CD4-positive, CD25-positive, alpha-beta regulatory T cell (primary cell): ENCODE data around the gene GTF2F1. TPM values are rescaled to one million over a fixed set of nuclear protein-coding genes. Genes with fewer than 3 reads are reported as not detected.

Source experiments
- ATAC-seq, 2 donors: fragments of 150-1000 bp; cut with Tn5 transposase; one replicate each; pipeline ENCODE4 v1.10.0; 2021; ENCODE audit warnings: low read depth in 2 of 2, moderate number of reproducible peaks in 2 of 2, moderate library complexity in 1 of 2
- DNase-seq, 3 donors: peaks; one replicate each; pipeline versions ENCODE4 v3.0.0 to v3.0.0-alpha.2; 2012 to 2022; ENCODE audit warnings: mixed read lengths in 1 of 3
- H3K27ac ChIP-seq: one replicate; pipeline ENCODE4 v1.7.0; 2013; ENCODE audit warnings: mild to moderate bottlenecking, low read length; ENCODE audit not compliant: insufficient read depth, poor library complexity, severe bottlenecking
- H3K27me3 ChIP-seq: one replicate; pipeline ENCODE4 v1.7.0; 2013; ENCODE audit warnings: low read length; ENCODE audit not compliant: control insufficient read depth, insufficient read depth
- H3K36me3 ChIP-seq: one replicate; pipeline ENCODE4 v1.7.0; 2013; ENCODE audit warnings: mild to moderate bottlenecking, low read length, moderate library complexity; ENCODE audit not compliant: control insufficient read depth, insufficient read depth
- H3K4me1 ChIP-seq: 2 replicates; pipeline ENCODE4 v1.7.0; 2013; ENCODE audit warnings: mild to moderate bottlenecking, low read length; ENCODE audit not compliant: insufficient read depth, control insufficient read depth, poor library complexity, severe bottlenecking
- H3K4me3 ChIP-seq: one replicate; pipeline ENCODE4 v1.7.0; 2013; ENCODE audit warnings: low read depth, mild to moderate bottlenecking, low read length, moderate library complexity
- H3K9me3 ChIP-seq, 2 experiments: 1 replicate in 1 of 2; 2 replicates in 1 of 2; pipeline ENCODE4 v1.7.0; 2013; ENCODE audit warnings: low read length in 2 of 2, mild to moderate bottlenecking in 1 of 2, moderate library complexity in 1 of 2; ENCODE audit not compliant: control insufficient read depth in 2 of 2
- H3K27ac Mint-ChIP-seq, 3 donors: one replicate each; pipeline ENCODE4 v1.8.0; 2020 to 2022; ENCODE audit warnings: mild to moderate bottlenecking in 3 of 3, mixed read lengths in 3 of 3, moderate library complexity in 2 of 3
- H3K27me3 Mint-ChIP-seq: one replicate; pipeline ENCODE4 v1.8.0; 2022; ENCODE audit warnings: mild to moderate bottlenecking, mixed read lengths
- H3K36me3 Mint-ChIP-seq: one replicate; pipeline ENCODE4 v1.8.0; 2020; ENCODE audit warnings: mixed read lengths
- H3K4me1 Mint-ChIP-seq, 4 donors: one replicate each; pipeline ENCODE4 v1.8.0; 2020 to 2022; ENCODE audit warnings: mixed read lengths in 4 of 4, mild to moderate bottlenecking in 1 of 4
- H3K4me3 Mint-ChIP-seq, 4 donors: one replicate each; pipeline ENCODE4 v1.8.0; 2020 to 2022; ENCODE audit warnings: mild to moderate bottlenecking in 4 of 4, mixed read lengths in 4 of 4, moderate library complexity in 3 of 4
- H3K9me3 Mint-ChIP-seq, 7 donors: one replicate each; pipeline ENCODE4 v1.8.0; 2020 to 2022; ENCODE audit warnings: mixed read lengths in 7 of 7, mild to moderate bottlenecking in 3 of 7, moderate library complexity in 2 of 7
- polyA plus RNA-seq, 4 donors: library from polyadenylated mRNA; unstranded; fragments of 300-500 nt; fragmentation: Illumina TruSeq; gene quantifications; one replicate each; pipeline ENCODE4 v1.2.3, GENCODE V29; 2021
- total RNA-seq: library from RNA; stranded (reverse); gene quantifications from one replicate; pipeline ENCODE4 v1.2.3, GENCODE V29; 2022

Gene GTF2F1
- total and polyA plus RNA-seq, 5 donors from 2014 or later, result 16.0 to 53.4 (median 17.8) TPM

DNA sequence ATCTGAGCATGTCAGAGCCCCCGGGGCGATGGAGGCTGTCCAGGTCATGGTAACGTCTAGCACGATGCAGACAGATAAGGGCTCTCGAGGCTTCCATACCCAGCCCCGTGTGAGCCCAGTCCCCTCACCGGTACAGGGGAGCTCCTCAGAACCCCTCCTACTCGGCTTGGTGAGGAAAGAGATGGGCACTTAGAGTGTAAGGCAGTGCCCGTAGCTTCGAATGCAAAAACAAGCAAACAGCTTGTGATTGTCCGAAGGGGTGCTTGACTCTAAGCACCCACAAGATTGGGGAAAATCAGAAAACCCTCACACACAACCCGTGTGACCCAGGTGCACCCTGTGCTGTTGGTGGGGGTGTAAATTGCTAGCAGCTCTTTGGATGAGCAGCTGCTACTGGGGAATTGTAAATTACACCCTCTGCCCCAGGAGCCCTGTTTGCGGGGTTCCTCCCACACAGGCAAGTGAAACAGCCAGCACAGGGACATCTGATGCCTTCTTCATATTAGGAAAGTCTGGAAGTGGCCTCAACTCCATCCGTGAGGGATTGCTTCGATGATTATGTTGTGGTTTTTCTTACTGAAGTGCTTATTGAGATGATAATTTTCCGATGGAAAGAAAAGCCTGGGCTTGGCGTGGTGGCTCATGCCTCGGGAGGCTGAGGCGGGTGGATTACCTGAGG, 16.3 kb downstream of the GTF2F1 start:
- Mint-ChIP-seq H3K4me3 (no peak overlapping the region), H3K36me3 (peaks cover 13% of the 10 kb centered on the region), H3K27ac (no peak overlapping the region), H3K9me3 (no peaks in the 10 kb centered on the region), H3K4me1 (peaks cover 4 to 18% (median 9%) of the 10 kb centered on the region in 4 donors), H3K27me3 (no peaks in the 10 kb centered on the region)
- peaks cover 27% of the 10 kb centered on the region for H3K36me3 ChIP-seq
- peak overlapping the region; percentile 33 for H3K27ac ChIP-seq
- H3K4me1 ChIP-seq, result peaks cover 10% of the 10 kb centered on the region
- ATAC-seq (no peak), DNase-seq (no peak)
- H3K9me3 ChIP-seq, result no peaks in the 10 kb centered on the region
- no peak overlapping the region for H3K4me3 ChIP-seq
- H3K27me3 ChIP-seq, result no peaks in the 10 kb centered on the region

DNA sequence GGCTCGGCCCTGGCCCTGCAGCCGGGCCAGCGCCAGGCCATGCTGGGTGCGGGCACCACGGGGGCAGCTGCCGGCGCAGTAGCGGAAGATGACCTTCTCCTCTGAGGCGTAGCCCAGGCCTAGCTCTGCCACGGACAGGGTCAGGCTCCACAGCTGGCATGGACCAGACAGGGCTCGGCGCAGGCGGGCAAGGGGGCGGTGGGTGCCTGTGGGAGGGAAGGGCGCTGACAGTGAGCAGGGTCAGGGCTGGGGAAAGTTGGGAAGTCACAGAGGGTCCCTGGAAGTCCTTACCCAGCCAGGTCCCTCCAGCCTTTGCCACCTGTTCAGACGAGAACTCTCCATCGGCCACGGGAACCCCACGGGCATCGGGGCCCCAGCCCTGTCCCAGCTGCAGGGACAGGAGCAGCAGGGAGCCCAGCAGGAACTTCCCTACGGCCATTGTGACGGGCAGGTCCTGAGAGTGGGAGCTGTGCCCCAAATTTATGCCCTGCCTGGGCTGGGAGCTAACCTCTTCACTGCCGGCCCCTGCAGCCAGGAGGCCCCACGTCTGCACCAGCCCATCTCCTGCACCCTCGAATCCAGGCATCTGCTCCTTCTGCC, 17.5 kb downstream of the GTF2F1 start, which contains the start of gene PSPN:
PSPN (minus strand) TSS at position 523 of the 600 bp plus-strand sequence; CDS start at position 439, 84 bp downstream.
- DNase-seq, result no peak
- Histone ChIP-seq H3K4me1 (peaks cover 10% of the 10 kb centered on the region), H3K27me3 (no peaks in the 10 kb centered on the region), H3K27ac (peak within 1 kb of the TSS; percentile 33), H3K4me3 (no peak within 1 kb of the TSS), H3K9me3 (no peaks in the 10 kb centered on the region), H3K36me3 (peaks cover 16% of the 10 kb centered on the region)
- H3K36me3 Mint-ChIP-seq, result peaks cover 7% of the 10 kb centered on the region
- H3K27ac Mint-ChIP-seq, result no peak within 1 kb of the TSS
- no peaks in the 10 kb centered on the region for H3K9me3 Mint-ChIP-seq
- H3K27me3 Mint-ChIP-seq, result no peaks in the 10 kb centered on the region
- ATAC-seq, result no peak
- peaks cover 4 to 18% (median 9%) of the 10 kb centered on the region in 4 donors for H3K4me1 Mint-ChIP-seq
- peak within 1 kb of the TSS in 1 of 4 donors; percentile 54 for H3K4me3 Mint-ChIP-seq

DNA sequence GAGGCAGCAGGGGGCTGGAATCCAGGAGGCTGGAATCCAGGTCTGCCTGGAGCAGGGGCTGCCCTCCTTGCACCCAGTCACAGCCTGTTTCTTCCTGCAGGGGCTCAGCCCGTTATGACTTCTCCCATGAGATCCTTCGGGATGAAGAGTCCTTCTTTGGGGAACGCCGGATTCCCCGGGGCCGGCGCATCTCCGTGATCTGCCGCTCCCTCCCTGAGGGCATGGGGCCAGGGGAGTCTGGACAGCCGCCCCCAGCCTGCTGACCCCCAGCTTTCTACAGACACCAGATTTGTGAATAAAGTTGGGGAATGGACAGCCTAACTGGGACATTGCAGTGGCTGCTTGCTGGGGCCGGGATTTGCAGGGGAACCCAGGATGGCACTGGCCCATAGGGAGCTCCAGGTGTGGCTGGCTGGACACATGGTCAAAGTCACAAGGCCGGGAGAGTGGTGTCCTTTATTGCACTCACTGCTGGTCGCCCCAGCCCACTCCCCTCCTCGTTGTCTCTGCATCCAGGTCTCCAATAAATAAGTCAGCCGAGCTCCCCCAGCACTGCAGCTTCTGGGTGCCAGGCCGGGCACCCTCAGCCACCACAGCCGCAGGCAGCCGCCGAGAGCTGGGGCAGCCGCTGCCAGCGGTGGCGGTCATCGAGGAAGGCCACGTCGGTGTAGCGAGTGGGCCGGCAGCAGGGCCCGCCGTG, 18.1 kb downstream of the GTF2F1 start:
- no peaks in the 10 kb centered on the region for H3K9me3 Mint-ChIP-seq
- no peak overlapping the region for H3K27ac Mint-ChIP-seq
- Histone ChIP-seq H3K9me3 (no peaks in the 10 kb centered on the region), H3K27ac (no peak overlapping the region), H3K27me3 (no peaks in the 10 kb centered on the region), H3K4me3 (no peak overlapping the region), H3K36me3 (peaks cover 9% of the 10 kb centered on the region), H3K4me1 (peaks cover 10% of the 10 kb centered on the region)
- H3K27me3 Mint-ChIP-seq, result no peaks in the 10 kb centered on the region
- no peak for ATAC-seq
- H3K36me3 Mint-ChIP-seq, result peaks cover 4% of the 10 kb centered on the region
- DNase-seq, result no peak
- peaks cover 5 to 19% (median 11%) of the 10 kb centered on the region in 4 donors for H3K4me1 Mint-ChIP-seq
- H3K4me3 Mint-ChIP-seq, result no peak overlapping the region

DNA sequence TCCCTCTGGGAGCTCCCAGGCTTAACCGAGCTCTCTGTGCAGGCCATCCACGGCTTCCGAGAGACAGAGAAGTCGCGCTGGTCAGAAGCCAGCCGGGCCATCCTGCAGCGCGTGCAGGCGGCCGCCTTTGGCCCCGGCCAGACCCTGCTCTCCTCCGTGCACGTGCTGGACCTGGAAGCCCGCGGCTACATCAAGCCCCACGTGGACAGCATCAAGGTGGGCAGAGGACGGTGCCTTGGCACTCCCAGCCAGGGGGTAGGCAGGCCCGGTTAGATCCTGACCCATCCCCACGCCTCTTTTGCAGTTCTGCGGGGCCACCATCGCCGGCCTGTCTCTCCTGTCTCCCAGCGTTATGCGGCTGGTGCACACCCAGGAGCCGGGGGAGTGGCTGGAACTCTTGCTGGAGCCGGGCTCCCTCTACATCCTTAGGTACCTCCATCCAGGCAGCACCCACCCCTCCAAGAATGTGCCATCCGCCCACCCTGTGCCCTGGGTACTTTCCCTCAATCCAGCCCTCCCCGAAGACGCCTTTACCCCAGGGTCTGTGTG, 18.7 kb downstream of the GTF2F1 start:
- peaks cover 7% of the 10 kb centered on the region for H3K36me3 Mint-ChIP-seq
- DNase-seq (no peak), ATAC-seq (no peak)
- no peak overlapping the region for H3K4me3 ChIP-seq
- no peaks in the 10 kb centered on the region for H3K9me3 Mint-ChIP-seq
- H3K27ac Mint-ChIP-seq, result no peak overlapping the region
- no peaks in the 10 kb centered on the region for H3K27me3 Mint-ChIP-seq
- H3K36me3 ChIP-seq, result peaks cover 4% of the 10 kb centered on the region
- peaks cover 5 to 25% (median 12%) of the 10 kb centered on the region in 4 donors for H3K4me1 Mint-ChIP-seq
- peaks cover 10% of the 10 kb centered on the region for H3K4me1 ChIP-seq
- H3K4me3 Mint-ChIP-seq, result peak overlapping the region in 1 of 4 donors; percentile 96
- peak overlapping the region; percentile 97 for H3K27ac ChIP-seq
- H3K9me3 ChIP-seq, result no peaks in the 10 kb centered on the region
- H3K27me3 ChIP-seq, result no peaks in the 10 kb centered on the region

DNA sequence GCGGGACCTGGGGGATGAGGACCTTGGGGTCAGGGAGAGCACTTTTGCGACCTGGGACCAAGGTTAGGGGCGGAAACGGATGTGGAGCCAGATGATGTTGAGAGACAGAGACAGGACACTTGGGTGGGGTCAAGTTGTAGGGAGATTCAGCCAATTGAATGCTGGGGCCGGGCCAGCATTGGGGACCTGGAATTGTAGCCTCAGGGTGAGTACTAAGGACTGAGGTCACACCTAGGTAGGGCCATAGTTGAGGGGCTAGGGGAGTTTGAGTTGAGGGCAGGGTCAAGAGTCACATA, 19.2 kb downstream of the GTF2F1 start:
- Mint-ChIP-seq H3K36me3 (peaks cover 10% of the 10 kb centered on the region), H3K4me3 (peak overlapping the region; percentile 90 to 96 (median 94)), H3K9me3 (no peaks in the 10 kb centered on the region), H3K27ac (peak overlapping the region; percentile 69 to 93 (median 89)), H3K27me3 (no peaks in the 10 kb centered on the region), H3K4me1 (peaks cover 5 to 25% (median 12%) of the 10 kb centered on the region in 4 donors)
- Histone ChIP-seq H3K4me3 (no peak overlapping the region), H3K27ac (peak overlapping the region; percentile 97), H3K4me1 (peaks cover 10% of the 10 kb centered on the region), H3K27me3 (no peaks in the 10 kb centered on the region), H3K36me3 (peaks cover 2% of the 10 kb centered on the region), H3K9me3 (no peaks in the 10 kb centered on the region)
- ATAC-seq (no peak), DNase-seq (peak in 1 of 3 donors; percentile 10)

DNA sequence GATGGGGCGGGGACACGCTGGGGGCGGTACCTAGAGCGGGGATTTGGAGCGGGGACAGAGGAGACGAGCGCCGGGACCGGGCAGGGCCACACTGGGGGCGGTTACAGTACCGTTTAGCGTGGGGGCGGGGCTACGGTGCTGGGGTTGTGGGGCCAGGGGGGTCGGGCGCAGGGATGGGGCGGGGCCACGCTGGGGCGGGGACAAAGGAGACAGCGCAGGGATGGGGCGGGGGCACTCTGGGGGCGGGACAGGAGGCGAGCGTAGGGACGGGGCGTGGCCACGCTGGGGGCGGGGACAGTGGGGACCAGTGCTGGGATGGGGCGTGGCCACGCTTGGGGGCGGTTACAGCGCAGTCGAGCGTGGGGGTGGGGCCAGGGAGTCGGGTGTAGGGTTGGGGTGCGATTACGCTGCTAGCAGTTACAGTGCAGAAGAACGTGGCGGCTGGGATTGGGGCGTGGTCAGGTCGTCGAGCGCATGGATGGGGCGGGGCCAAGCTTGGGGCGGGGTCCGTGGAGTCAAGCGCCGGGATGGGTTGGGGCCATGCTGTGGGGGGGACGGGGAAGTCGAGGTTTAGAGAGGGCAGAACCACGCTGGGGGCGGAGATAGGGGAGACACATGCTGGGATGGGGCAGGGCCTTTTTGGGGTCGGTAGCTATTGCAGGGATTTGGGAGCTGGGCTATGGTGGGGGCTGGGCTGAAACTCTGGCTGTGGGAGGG, 19.7 kb downstream of the GTF2F1 start:
- Histone ChIP-seq H3K4me1 (peaks cover 10% of the 10 kb centered on the region), H3K4me3 (no peak overlapping the region), H3K36me3 (peaks cover 7% of the 10 kb centered on the region), H3K9me3 (no peaks in the 10 kb centered on the region), H3K27ac (peak overlapping the region; percentile 97), H3K27me3 (no peaks in the 10 kb centered on the region)
- peak overlapping the region; percentile 89 to 94 (median 93) for H3K27ac Mint-ChIP-seq
- no peaks in the 10 kb centered on the region for H3K27me3 Mint-ChIP-seq
- H3K4me1 Mint-ChIP-seq, result peaks cover 5 to 25% (median 12%) of the 10 kb centered on the region in 4 donors
- peak overlapping the region; percentile 90 to 96 (median 94) for H3K4me3 Mint-ChIP-seq
- ATAC-seq, result peak; percentile 66 to 67
- peak; percentile 96 to 98 (median 96) for DNase-seq
- peaks cover 11% of the 10 kb centered on the region for H3K36me3 Mint-ChIP-seq
- H3K9me3 Mint-ChIP-seq, result no peaks in the 10 kb centered on the region

DNA sequence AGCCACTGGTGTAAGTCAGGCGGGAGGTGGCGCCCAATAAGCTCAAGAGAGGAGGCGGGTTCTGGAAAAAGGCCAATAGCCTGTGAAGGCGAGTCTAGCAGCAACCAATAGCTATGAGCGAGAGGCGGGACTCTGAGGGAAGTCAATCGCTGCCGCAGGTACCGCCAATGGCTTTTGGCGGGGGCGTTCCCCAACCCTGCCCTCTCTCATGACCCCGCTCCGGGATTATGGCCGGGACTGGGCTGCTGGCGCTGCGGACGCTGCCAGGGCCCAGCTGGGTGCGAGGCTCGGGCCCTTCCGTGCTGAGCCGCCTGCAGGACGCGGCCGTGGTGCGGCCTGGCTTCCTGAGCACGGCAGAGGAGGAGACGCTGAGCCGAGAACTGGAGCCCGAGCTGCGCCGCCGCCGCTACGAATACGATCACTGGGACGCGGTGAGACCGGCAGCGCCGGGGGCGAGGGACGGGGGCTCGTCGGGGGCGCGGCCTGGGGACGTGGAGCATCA, 20.3 kb downstream of the GTF2F1 start, which contains the start of gene ALKBH7:
ALKBH7 (plus strand) TSS at position 201 of the 502 bp plus-strand sequence; CDS start at position 228, 27 bp downstream.
- Mint-ChIP-seq H3K4me3 (peak within 1 kb of the TSS; percentile 90 to 96 (median 94)), H3K4me1 (peaks cover 5 to 25% (median 12%) of the 10 kb centered on the region in 4 donors), H3K36me3 (peaks cover 11% of the 10 kb centered on the region), H3K27me3 (no peaks in the 10 kb centered on the region), H3K27ac (peak within 1 kb of the TSS; percentile 89 to 94 (median 93)), H3K9me3 (no peaks in the 10 kb centered on the region)
- no peaks in the 10 kb centered on the region for H3K27me3 ChIP-seq
- peak within 1 kb of the TSS; percentile 83 for H3K4me3 ChIP-seq
- peak; percentile 95 to 99 (median 98) for DNase-seq
- H3K36me3 ChIP-seq, result peaks cover 13% of the 10 kb centered on the region
- ATAC-seq, result peak; percentile 81 to 83
- H3K4me1 ChIP-seq, result peaks cover 10% of the 10 kb centered on the region
- no peaks in the 10 kb centered on the region for H3K9me3 ChIP-seq
- peak within 1 kb of the TSS; percentile 97 for H3K27ac ChIP-seq
